MCF 10A (cell line): ENCODE measurements around the gene IBA57. TPM values are rescaled to one million over a fixed set of nuclear protein-coding genes. Genes with fewer than 3 reads are reported as not detected.

ENCODE experiments used
- BruUV-seq: library from RNA; stranded (reverse); fragments of 400-500 nt; replicated peaks from 2 replicates; lab custom pipeline; 2021; lab: Mats Ljungman, UMichigan
- CTCF ChIA-PET: fragments of 300-600 bp; sonication (Branson Sonifier 250); formaldehyde crosslinking; extraction: SDS; loops from one replicate; lab custom pipeline; 2021; ENCODE audit warnings: antibody characterized with exemption, inconsistent platforms; lab: Yijun Ruan, JAX
- POLR2A ChIA-PET: fragments of 300-600, 350-650 bp; sonication (Branson Sonifier 250); formaldehyde crosslinking; extraction: SDS; loops from one replicate; lab custom pipeline; 2020; ENCODE audit warnings: antibody characterized with exemption, inconsistent platforms; lab: Yijun Ruan, JAX
- DNase-seq: peaks from one replicate; pipeline ENCODE4 v3.0.0-alpha.2; 2018; ENCODE audit not compliant: unreplicated experiment
- H3K27ac Mint-ChIP-seq: one replicate; pipeline ENCODE4 v1.8.0; 2022; ENCODE audit warnings: mild to moderate bottlenecking, low read depth, mixed read lengths; ENCODE audit not compliant: unreplicated experiment
- H3K27me3 Mint-ChIP-seq: one replicate; pipeline ENCODE4 v1.8.0; 2022; ENCODE audit warnings: mixed read lengths; ENCODE audit not compliant: insufficient read depth, unreplicated experiment
- H3K36me3 Mint-ChIP-seq: one replicate; pipeline ENCODE4 v1.8.0; 2022; ENCODE audit warnings: mild to moderate bottlenecking, moderate library complexity, mixed read lengths; ENCODE audit not compliant: insufficient read depth, unreplicated experiment
- H3K4me1 Mint-ChIP-seq: one replicate; pipeline ENCODE4 v1.8.0; 2022; ENCODE audit warnings: mixed read lengths; ENCODE audit not compliant: insufficient read depth, unreplicated experiment
- H3K4me3 Mint-ChIP-seq: one replicate; pipeline ENCODE4 v1.8.0; 2022; ENCODE audit warnings: mild to moderate bottlenecking, moderate library complexity, mixed read lengths; ENCODE audit not compliant: unreplicated experiment
- H3K9me3 Mint-ChIP-seq: one replicate; pipeline ENCODE4 v1.8.0; 2022; ENCODE audit warnings: mixed read lengths; ENCODE audit not compliant: unreplicated experiment
- CTCF ChIP-seq: fragments of 200-600 bp; IDR thresholded peaks from one replicate; pipeline ENCODE4 v1.8.0; 2022; ENCODE audit warnings: antibody characterized with exemption, mild to moderate bottlenecking; ENCODE audit not compliant: unreplicated experiment
- intact Hi-C: fragments of 100-400 bp; cut with micrococcal nuclease; formaldehyde crosslinking; loops from 2 replicates; pipeline ENCODE4 v1.14.1; 2022
- total RNA-seq: library from RNA; stranded (reverse); gene quantifications from 2 replicates; pipeline ENCODE4 v1.2.3, GENCODE V29; 2022

The IBA57 gene
- total RNA-seq, 1 experiment from 2014 or later, result 16.5 TPM

GRCh38 chr1:228197555-228198147 lies 32.0 kb downstream of the IBA57 start:
- BruUV-seq, result no TSS peak
- ChIA-PET CTCF (no interaction called here), POLR2A (no interaction called here)
- DNase-seq, result no peak
- Mint-ChIP-seq H3K27me3 (no peaks in the 10 kb centered on the region), H3K9me3 (peaks cover 40% of the 10 kb centered on the region), H3K4me1 (no peaks in the 10 kb centered on the region), H3K4me3 (no peak overlapping the region), H3K27ac (no peak overlapping the region), H3K36me3 (peaks cover 4% of the 10 kb centered on the region)
- intact Hi-C loops, result loop anchor here (10.0 kb wide), 1 partner anchor 713 kb away; no protein-coding TSS in a partner anchor
- TF ChIP-seq CTCF, result no peak

- no peak overlapping the region for H3K4me3 Mint-ChIP-seq
- H3K9me3 Mint-ChIP-seq, result peaks cover 40% of the 10 kb centered on the region
- POLR2A ChIA-PET, result interaction anchor here (0.6 to 1.4 kb wide), 4 partner anchors 30 to 317 kb away, joined by 3 to 8 read pairs (median 4); partner anchors contain the start of gene TRIM11
- no peak overlapping the region for H3K27ac Mint-ChIP-seq
- no peaks in the 10 kb centered on the region for H3K4me1 Mint-ChIP-seq
- H3K27me3 Mint-ChIP-seq, result no peaks in the 10 kb centered on the region
- DNase-seq, result peak; percentile 33
- H3K36me3 Mint-ChIP-seq, result peaks cover 4% of the 10 kb centered on the region
- intact Hi-C loops, result loop anchor here (10.0 kb wide), 1 partner anchor 714 kb away; no protein-coding TSS in a partner anchor
- CTCF ChIA-PET, result interaction anchor here (0.6 kb wide), 1 partner anchor 1574 kb away, joined by 3 read pairs; no protein-coding TSS in a partner anchor
- no peak for TF ChIP-seq CTCF
- no TSS peak for BruUV-seq
Measured at GRCh38 chr1:228198977-228199590, 33.5 kb downstream of the IBA57 start.

GRCh38 chr1:228204958-228205357 lies 39.4 kb downstream of the IBA57 start:
- POLR2A ChIA-PET, result interaction anchor here (1.1 to 1.7 kb wide), 2 partner anchors 11 to 40 kb away, joined by 3 to 6 read pairs; partner anchors contain the start of gene IBA57
- CTCF ChIA-PET, result interaction anchor here (0.6 to 1.6 kb wide), 3 partner anchors 9 to 202 kb away, joined by 5 to 11 read pairs (median 6); no protein-coding TSS in a partner anchor
- TF ChIP-seq CTCF, result no peak
- Mint-ChIP-seq H3K27me3 (no peaks in the 10 kb centered on the region), H3K4me3 (no peak overlapping the region), H3K9me3 (peaks cover 12% of the 10 kb centered on the region), H3K27ac (no peak overlapping the region), H3K4me1 (peaks cover 2% of the 10 kb centered on the region), H3K36me3 (no peaks in the 10 kb centered on the region)
- no peak for DNase-seq
- intact Hi-C loops, result no loop called here
- BruUV-seq, result no TSS peak
